Measurements from ENCODE around the gene GHDC.

DNA sequence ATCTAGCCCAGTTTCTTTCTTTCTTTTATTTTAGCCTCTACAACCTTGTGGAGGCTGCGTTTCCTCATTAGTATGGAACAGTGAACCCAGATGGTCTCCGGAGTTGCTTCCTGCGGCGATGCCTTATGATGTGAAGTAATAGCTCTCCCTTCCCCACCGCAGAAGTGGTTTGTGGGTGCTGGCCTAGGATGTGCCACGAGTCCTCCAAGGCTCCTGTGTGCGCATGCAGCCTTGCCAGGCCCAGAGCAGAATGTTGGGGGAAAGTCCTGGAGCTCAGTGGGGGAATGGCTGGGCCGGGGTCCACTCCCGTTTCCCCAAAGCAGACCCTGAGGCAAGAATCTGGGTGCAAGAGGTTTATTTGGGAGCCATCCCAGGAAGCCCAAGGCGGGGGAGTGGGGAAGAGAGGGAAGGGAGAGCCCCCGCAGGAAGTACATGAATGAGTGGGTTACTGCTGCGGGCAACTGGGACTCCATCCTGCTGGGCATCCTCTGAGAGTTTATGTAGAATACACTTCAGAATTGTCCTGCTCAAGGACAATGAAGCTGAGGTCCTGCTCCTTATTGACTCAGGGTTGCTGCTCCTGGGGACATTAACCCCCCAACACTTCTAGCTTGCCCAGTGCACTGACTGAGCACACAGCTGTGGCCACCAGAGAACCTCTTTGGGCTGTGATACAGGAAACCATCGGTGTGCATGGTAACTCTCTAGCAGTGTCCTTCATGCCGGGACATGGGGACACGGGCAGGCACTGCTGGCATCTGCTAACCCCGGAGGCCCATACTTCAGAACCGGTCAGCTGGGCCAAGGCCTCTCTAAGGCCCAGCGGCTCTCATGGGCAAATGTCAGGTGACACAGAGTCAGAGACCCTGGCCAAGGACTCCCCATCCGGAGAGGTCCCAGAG is 5.3 kb downstream of the GHDC start:
- no peak for TF ChIP-seq CTCF (IDR thresholded peaks at IDR 0.05)
- TF ChIP-seq EP300 (IDR thresholded peaks at IDR 0.05) = no peak
- TF ChIP-seq POLR2A (IDR thresholded peaks at IDR 0.05) = no peak
